ELF-1 (cell line): ENCODE measurements around the gene QSOX2.

Experiments used
- DNase-seq: peaks from one replicate; pipeline ENCODE4 v3.0.0-alpha.2; 2016; ENCODE audit warnings: low read depth, low spot score

The QSOX2 gene

DNA sequence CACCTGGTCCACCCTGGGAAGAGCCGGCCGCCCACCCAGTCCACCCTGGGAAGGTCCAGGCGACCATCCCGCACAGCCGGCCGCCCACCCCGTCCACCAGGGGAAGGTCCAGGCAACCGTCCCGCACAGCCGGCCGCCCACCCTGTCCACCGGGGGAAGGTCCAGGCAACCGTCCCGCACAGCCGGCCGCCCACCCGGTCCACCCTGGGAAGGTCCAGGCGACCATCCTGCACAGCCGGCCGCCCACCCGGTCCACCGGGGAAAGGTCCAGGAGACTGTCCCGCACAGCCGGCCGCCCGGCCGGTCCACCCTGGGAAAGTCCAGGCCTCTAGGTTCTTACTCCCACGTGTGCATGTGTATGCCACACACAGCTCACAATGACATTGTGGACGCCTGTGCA is 6.7 kb upstream of the QSOX2 start:
- no peak for DNase-seq

DNA sequence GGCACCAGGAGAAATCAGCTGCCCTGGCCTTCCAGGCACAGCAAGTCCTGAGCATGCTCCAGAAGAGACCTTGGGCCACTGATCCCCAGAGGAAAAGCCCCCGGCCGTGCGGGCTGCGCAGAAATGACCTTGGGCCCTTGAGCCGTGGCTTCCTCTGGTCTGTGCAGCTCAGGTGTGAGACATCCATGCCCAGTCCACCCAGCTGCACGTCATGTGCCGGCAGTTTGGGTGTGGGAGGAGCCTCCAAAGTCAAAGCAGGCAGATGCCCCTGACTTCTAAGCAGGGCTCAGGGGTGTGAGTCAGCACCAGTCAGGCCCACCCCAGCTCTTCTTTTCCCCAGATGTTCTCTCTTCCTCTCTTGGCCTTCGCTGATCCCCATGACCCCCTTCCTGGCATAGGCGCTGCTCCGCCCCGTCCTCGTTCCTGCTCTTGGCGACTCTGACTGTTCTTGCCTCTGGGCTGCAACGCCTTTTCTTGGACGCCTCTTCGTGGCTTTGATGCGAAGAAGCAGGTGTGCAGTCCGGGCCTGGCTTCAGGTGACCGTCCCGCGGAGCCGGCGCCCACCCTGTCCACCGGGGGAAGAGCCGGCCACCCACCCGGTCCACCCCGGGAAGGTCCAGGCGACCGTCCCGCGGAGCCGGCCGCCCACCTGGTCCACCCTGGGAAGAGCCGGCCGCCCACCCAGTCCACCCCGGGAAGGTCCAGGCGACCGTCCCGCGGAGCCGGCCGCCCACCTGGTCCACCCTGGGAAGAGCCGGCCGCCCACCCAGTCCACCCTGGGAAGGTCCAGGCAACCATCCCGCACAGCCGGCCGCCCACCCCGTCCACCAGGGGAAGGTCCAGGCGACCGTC is 5.9 kb upstream of the QSOX2 start:
- DNase-seq: no peak

DNA sequence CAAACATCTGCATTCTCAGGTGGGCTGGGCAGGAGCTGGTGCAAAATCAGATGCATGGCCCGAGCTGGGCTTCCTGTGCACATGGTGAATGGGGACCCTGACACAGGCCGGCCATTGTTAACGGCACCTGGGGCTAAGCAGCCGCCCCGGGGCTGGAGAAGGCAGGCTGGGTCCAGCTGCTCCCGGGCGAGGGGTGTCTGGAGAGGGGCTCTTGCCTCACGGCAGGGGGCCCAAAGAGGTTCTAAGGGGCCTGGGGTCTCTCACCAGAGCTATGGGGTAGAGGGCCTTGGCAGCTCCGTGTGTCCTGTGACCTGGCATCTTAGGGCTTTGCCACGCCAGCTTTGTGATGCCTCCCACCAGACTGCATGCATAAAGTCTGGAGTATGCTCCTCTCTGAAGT is 5.1 kb upstream of the QSOX2 start:
- DNase-seq: no peak

DNA sequence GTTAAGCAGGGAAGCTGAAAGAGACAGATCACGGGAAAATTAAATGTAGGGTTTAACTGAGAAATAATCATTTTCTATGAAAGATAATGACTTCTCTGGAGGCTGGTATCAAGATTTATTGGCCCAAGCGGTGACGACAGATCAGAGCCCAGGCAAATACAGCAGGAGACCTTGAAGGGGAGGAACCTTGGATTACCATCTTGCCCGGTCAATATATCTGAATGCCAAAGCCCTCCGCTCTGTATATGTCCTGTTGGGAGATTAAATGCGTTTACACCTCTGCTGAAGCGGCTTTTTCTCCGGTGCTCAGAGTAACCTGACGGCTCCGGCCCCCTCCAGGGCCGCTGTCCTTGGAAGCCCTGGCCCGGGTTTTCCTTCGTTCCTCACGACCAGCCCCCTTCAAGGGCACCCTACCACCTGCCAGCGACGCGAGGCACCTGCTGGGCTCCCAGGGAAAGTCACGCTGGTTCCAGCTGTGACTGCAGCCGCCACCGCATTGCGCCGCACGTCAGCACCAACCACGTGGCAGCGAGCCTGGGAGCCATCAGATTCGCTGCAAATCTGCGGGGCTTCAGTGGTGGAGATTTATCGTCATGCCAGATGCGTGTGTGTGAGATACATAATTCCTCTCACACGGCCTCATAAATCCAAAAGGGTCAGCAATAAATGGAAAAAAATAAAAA is 4.4 kb upstream of the QSOX2 start:
- no peak for DNase-seq

DNA sequence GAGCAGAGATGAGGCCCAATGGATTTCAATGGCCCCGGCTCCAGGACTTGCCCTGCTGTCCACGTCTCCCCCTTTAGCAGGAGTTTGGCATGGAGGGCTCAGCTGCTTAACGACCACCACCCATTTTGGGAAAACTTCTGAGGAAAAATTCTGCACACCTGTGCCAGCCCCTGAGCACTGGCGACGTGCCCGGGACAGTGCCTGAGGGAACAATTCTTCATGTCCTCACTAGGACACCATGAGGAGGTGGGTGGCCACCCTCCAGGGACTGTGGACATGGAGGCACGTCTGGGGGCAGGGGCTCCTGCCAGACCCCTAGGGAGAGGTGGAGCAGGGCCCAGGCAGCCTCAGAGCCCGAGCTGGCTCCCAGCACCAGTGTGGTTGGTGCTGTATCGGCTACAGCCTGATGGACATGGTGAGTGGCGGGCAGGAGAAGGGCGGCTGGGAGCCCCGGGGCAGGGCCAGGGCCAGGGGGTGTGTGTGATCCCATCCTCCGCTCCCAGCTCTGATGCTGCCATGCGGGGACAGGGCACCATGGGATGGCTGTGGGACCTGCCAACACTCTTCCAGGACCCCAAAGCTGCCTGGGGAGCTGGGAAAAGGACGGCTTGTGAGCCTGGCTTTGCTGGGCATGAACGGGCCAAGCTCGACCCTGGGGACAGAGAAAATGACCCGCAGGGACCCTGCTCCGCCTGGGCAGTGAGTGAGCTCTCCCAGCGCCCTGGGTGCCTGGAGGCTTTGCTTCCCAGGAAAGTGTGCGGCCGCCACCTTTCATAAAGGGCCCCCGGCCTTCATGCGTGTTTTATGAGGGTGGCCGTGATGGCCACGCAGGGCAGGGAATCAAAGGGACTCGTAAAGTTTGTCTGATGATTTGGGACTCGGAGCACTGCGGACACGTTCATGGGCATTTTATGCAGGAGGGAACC is 3.6 kb upstream of the QSOX2 start:
- DNase-seq: no peak

DNA sequence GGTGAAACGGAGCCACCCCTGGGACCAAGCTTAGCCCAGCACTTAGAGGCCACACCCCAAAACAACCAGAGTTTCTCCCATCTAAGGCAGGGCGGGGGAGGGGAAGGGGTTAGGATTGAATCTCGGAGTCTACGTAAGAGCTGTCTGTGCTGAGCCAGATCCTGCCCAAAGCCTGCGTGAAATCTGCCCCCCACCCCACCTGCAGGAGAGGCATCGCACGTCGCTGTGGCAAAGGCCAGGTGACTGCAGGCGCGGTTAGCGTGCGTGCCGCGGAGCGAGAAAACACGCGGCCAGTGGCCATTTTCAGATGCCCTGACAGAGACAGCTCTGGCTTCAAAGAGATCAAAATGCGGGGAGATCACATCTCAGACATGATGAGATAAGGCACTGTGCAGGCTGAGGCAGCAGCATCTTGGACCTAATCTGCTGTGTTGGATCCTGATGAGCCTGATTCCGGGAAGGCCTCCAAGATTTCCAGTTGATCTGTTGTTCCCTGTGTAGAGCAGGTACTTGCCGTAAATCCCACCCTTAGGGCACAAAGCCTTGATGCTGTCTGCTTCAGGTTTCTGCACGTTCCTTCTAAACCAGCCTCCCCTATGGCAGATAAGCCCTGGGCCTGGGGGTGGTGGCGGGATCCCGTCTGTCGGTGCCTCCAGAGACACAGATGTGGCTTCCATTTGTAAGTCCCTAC is 2.5 kb upstream of the QSOX2 start:
- peak; percentile 75 for DNase-seq

DNA sequence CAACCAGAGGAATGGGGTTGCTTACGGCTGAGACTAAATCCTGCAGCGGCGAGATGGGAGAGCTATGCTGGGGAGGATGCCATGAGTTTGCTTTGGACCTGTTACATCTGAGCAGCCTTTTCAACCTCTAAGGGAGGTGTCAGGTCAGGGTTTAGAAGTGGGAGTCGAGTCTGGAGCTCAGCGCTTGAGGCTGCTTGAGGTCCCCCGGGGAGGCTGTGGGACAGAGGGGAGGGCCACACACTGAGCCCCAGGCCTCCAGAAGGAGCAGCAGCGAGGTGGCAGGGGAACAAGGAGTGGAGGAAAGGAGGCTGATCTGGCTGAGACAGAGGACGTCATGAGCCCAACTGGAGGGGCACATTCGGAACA is 1.9 kb upstream of the QSOX2 start:
- no peak for DNase-seq

DNA sequence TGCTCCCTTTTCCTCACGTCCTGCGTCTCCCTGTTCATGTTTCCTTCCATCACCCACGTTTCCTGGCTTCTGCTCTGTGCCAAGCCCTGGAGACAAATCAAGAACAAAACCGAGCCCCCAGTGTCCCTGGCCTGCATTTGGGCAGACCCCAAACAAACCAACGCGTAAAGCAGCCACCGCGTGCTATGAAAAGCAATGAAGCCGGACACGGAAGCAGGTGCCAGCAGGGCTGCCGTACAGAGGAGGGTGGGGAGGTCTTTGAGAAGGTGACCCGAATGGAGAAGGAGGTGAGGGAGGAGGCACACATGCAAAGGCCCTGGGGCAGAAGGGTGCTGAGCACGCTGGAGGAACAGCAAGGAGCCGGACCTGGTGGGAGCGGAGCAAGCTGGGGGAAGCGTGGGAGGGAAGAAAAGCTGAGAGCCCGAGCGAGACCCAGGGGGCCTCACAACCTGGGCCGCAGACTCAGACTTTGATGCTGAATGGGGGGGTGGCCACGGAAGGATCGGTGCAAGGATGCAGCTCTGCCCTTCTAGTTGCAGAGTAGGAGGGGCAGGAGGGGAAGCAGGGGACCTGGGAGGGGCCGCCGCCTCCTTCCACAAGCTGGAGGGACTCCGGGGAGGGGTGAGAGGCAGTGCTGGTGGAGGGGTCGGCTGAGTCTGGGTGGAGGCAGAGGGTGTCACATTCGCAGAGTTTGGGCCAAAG is 1.4 kb upstream of the QSOX2 start:
- no peak for DNase-seq

DNA sequence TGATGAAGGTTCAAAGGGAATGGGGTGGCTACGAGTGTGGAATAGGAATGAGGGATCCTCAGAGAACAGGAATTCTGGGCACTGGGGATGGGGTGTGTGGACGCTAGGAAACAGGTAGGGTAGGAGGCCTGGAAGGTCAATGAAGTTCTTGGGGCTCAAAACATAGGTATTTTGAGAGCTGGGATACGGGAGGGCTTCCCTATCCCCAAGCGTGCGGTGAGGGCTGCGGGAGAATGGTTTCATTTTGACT is 718 bp downstream of the QSOX2 start:
- DNase-seq: no peak

DNA sequence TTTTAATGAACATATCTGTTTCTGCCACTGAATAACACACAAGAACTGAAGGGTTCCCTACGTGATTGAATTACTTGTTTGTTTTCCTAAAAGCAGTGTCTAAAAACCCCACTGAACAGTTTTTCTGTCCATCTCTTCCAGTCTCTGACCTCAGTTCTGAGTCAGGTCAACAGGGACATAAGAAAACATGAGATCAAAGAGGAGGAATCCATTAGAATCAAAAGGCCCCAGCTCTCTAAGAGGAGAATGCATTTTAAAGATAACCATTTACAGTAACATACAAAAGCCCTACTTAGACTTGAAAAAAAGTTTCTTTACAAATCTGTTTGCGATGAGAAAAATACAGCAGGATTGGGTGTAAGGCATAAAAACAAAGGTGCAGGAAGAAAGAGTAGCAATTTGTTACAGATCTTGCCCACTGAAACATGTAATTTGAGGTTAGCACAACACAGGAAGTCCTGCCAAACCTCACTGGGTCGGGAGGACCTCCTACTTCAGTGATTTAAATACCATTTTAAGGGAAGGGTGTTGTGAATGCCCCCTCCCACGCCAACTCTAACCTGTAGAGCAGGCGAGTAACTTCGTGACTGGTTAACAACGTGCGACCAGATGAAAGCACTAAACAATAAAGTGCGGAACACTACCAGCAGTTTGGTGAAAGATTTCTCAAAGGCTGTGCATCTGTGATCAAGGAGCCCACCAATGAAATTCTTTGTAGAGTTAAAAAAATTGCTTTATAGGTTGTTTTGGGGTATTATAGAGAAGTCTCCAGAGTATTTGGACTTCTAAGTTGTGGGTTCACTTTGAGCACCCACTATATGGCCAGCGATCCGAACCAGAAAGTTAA is 1.3 kb downstream of the QSOX2 start:
- no peak for DNase-seq

DNA sequence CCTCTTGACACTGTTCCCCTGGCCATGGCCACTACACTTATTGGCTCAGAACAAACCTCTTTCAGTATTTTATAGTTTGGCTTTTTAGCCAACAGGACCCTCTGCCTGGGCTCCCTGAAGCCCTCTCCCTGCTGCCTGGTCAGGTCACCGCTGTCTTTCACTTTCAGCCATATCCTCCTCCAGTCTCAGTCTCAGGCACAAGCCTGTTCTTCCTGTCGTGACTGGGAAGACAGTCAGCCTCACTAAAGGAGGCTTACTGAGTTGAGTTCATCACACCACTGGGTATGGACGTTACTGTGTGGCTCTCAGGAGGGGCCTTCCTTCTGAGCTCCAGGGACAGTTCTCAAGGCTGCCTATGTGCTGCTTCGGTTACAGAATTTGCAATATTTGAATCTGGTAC is 2.0 kb downstream of the QSOX2 start:
- no peak for DNase-seq

DNA sequence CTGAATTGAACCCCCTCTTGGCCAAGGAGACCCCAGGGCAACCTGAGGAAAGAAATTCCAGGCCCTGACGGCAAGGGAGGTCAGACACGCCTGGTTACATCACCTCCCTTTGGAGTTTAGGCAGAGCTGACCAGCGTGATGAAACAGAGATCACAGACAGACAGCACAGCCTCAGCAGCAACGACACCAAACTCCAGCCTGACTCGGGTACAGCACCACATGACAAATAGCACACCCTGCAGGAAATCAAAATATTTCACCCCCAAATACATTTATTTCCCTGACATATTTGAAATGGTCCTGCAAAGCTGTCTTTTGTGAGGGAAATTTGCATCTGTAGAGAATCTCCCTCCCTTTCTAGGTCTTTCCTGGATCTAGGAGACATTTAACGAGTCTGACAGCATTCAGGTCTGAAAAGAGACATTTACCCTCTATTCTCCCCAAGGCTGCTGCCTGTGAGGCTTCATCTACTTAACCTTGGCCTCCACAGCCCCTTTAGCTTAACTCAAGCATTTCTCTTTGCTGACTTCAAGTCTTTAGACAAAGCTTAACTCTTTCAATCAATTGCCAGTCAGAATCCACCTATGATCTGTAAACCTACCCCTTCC is 2.6 kb downstream of the QSOX2 start:
- no peak for DNase-seq

DNA sequence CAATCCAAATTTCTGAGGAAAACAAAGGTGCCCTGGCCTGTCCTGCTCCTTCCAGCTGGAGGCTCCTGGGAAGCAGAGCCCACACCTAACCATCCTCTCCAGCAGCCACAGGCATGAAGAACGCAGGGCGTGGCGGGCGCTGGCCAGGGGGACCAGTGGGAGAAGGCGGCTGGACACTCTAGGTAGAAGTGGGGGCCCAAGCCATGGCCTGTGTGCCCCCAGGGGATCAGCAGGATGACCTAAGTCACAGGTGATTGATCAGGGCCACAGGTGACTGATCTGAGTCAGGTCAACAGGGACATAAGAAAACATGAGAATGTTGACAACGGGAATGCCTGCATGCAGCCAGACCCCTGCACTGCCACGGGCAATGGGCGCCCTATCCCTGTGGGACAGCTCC is 3.4 kb downstream of the QSOX2 start:
- no peak for DNase-seq

DNA sequence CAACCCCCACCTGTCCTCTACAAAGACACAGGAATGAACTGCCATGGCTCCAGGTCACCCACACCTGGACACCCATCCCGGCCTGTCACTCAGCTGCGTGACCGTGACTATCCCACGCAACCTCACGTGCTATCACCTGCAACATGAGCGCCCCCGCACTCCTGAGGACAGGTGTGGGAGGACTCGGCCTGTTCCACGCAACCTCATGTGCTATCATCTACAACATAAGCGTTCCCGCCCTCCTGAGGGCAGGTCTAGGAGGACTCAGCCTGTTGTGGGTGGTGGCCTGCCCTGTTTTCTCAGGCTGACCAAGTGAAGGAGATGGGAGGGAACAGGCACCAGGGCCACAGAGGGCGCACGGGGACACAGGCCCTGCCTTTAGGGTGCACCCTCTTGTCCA is 4.1 kb downstream of the QSOX2 start:
- DNase-seq: no peak

DNA sequence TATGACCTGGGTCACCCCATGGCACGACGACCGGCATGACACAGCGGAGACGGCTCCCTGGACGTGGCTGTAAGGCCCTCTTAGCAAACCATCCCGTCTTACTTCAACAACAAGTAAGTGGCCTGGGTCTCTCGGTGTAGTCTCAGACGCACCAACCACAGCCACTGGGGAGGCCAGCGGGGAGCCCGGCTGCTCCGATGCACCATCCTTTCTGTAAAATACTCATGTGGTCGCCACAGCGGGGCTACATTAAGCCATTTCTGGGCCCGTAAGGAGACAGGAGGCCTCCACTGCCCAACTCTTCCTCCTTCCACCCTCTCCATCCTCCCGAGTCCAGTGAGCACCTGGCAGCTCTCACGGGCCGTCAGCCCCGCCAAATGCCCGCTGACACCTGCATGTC is 4.7 kb downstream of the QSOX2 start:
- no peak for DNase-seq

DNA sequence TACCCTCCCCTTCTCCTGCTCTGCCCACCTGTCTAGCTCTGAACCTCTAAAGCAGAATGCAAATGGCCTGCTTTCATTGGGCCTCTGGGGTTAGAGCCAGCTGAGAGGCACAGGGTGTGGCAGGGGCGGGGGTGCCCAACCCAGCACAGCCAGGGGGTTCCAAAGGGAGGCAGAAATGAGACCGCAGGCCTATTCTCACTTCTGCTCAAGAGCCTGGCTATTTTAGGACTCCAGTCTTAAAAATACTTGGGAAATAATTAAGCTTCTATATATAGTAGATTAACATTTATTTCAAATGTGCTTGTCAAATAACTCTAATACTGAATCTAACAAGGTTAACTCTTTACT is 5.7 kb downstream of the QSOX2 start:
- no peak for DNase-seq

DNA sequence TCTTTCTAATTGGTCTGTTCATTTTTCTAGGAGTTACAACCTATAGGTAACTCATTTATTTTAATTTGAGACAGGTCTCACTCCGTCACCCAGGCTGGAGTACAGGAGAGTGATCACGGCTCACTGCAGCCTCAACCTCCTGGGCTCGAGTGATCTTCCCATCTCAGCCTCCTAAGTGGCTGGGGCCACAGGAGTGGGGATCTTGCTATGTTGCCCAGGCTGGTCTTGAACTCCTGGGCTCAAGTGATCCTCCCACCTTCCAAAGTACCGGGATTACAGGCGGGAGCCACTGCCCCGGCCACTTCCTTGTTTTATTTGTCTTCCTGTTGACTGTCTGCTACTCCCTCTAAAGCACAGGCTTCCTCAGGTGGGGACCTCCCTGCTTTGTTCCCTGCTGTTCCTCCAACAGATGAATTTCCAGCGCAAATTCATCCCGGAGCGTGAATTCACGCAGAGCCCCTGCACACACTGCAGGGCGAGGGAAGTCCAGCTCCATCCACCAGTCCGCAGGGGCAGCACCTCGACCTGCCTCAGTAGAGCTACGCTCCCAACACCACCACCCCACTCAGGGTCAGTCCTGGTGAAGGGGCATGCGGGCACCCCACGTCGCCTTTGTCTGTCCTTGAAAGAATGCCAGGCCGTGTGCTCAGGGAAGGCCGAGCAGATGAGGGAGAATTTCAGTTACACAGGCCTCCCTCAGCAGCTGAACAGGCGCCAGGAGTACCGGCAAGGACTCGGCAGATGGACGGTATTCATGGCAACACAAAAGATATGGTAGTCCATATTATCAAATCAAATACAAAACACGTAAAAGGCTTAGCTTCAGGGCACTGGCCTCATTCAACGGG is 6.3 kb downstream of the QSOX2 start:
- no peak for DNase-seq

DNA sequence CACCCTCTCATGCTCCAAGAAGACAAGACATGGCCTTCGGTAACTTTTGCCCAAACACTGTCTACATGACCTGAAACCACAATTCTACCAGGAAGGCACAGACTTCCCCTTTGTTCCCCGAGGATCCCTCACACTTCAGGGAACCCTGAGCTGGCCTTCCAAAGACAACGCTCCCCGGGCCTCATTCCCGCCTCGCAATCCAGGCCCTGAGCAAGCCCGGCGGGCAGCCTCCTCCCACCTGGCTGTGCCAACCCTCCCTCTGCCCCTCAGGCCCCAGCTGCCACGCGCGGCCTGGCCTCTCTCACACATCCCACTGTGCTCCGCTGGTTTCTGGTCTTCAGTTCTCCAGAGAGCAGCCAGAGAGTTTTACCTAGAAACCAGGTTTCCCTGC is 7.3 kb downstream of the QSOX2 start:
- DNase-seq: no peak
